Osteoblast (primary cell): Measurements from ENCODE around the gene CPT1B. TPM values are rescaled to one million over a fixed set of nuclear protein-coding genes. Genes with fewer than 3 reads are reported as not detected.

Experiments used
- DNase-seq: peaks from one replicate; pipeline ENCODE4 v3.0.0; 2011; ENCODE audit warnings: low spot score, mixed read lengths; ENCODE audit not compliant: insufficient read length; ENCODE audit errors: missing footprints
- H2AFZ ChIP-seq: 2 replicates; pipeline ENCODE4 v1.6.0; 2011; ENCODE audit warnings: mild to moderate bottlenecking, low read length
- H3K27ac ChIP-seq: 2 replicates; pipeline ENCODE4 v1.5.1; 2011; ENCODE audit warnings: mild to moderate bottlenecking, low read depth, low read length, moderate library complexity
- H3K27me3 ChIP-seq: 2 replicates; pipeline ENCODE4 v1.6.0; 2012; ENCODE audit warnings: mild to moderate bottlenecking, control low read depth, inconsistent platforms, low read length, moderate library complexity; ENCODE audit not compliant: insufficient read depth
- H3K36me3 ChIP-seq: 2 replicates; pipeline ENCODE4 v1.5.1; 2011; ENCODE audit warnings: mild to moderate bottlenecking, low read length, control low read depth, moderate library complexity; ENCODE audit not compliant: insufficient read depth
- H3K4me1 ChIP-seq: 2 replicates; pipeline ENCODE4 v1.5.1; 2011; ENCODE audit warnings: mild to moderate bottlenecking, low read length, control low read depth, moderate library complexity; ENCODE audit not compliant: insufficient read depth
- H3K4me2 ChIP-seq: 2 replicates; pipeline ENCODE4 v1.6.0; 2011; ENCODE audit warnings: mild to moderate bottlenecking, low read length; ENCODE audit not compliant: insufficient read depth
- H3K4me3 ChIP-seq: fragments of 200-600 bp; sonication (generic); 3 replicates; pipeline ENCODE4 v1.5.1; 2012; ENCODE audit warnings: mild to moderate bottlenecking, low read length, inconsistent platforms; ENCODE audit not compliant: insufficient read depth
- H3K79me2 ChIP-seq: 2 replicates; pipeline ENCODE4 v1.6.0; 2012; ENCODE audit warnings: mild to moderate bottlenecking, low read length, control low read depth, inconsistent platforms; ENCODE audit not compliant: insufficient read depth
- H3K9me3 ChIP-seq: 2 replicates; pipeline ENCODE4 v1.5.1; 2011; ENCODE audit warnings: low read depth, low read length, control low read depth
- H4K20me1 ChIP-seq: 2 replicates; pipeline ENCODE4 v1.6.0; 2012; ENCODE audit warnings: mild to moderate bottlenecking, low read length, control low read depth; ENCODE audit not compliant: insufficient read depth
- CTCF ChIP-seq: IDR thresholded peaks from 2 replicates; pipeline ENCODE4 v1.5.1; 2011; ENCODE audit warnings: mild to moderate bottlenecking, low read depth, low read length, moderate library complexity; ENCODE audit errors: extremely low read depth
- total RNA-seq: library from RNA; depleted of rRNA; stranded (reverse); fragments of >200 nt; gene quantifications from 2 replicates; pipeline ENCODE4 v1.2.3, GENCODE V29; 2012

Gene CPT1B
- total RNA-seq, 1 donor, result 1.8 TPM

- H3K79me2 ChIP-seq, result no peaks in the 10 kb centered on the region
- no peaks in the 10 kb centered on the region for H3K9me3 ChIP-seq
- H3K27me3 ChIP-seq, result peaks cover 46% of the 10 kb centered on the region
- H3K27ac ChIP-seq, result no peak overlapping the region
- H3K4me2 ChIP-seq, result no peak overlapping the region
- no peaks in the 10 kb centered on the region for H4K20me1 ChIP-seq
- H2AFZ ChIP-seq, result no peak overlapping the region
- H3K4me3 ChIP-seq, result no peak overlapping the region
- H3K36me3 ChIP-seq, result no peaks in the 10 kb centered on the region
- peak; percentile 66 for DNase-seq
- no peaks in the 10 kb centered on the region for H3K4me1 ChIP-seq
- TF ChIP-seq CTCF, result no peak
Observed at GRCh38 chr22:50550395-50550794, 27.8 kb downstream of the CPT1B start.

GRCh38 chr22:50548921-50549790 is 29.1 kb downstream of the CPT1B start:
- Histone ChIP-seq H3K9me3 (no peaks in the 10 kb centered on the region), H3K27me3 (peaks cover 53% of the 10 kb centered on the region), H3K36me3 (no peaks in the 10 kb centered on the region), H3K79me2 (no peaks in the 10 kb centered on the region), H3K4me3 (no peak overlapping the region), H2AFZ (no peak overlapping the region), H3K4me1 (no peaks in the 10 kb centered on the region), H3K4me2 (no peak overlapping the region), H3K27ac (no peak overlapping the region), H4K20me1 (no peaks in the 10 kb centered on the region)
- no peak for TF ChIP-seq CTCF
- DNase-seq, result peak; percentile 86

- peak; percentile 91 for DNase-seq
- Histone ChIP-seq H3K79me2 (no peaks in the 10 kb centered on the region), H4K20me1 (no peaks in the 10 kb centered on the region), H3K4me1 (no peaks in the 10 kb centered on the region), H3K4me3 (no peak overlapping the region), H3K9me3 (no peaks in the 10 kb centered on the region), H2AFZ (no peak overlapping the region), H3K4me2 (no peak overlapping the region), H3K27me3 (peaks cover 53% of the 10 kb centered on the region), H3K36me3 (no peaks in the 10 kb centered on the region), H3K27ac (no peak overlapping the region)
- no peak for TF ChIP-seq CTCF
Observed at GRCh38 chr22:50548040-50548920, 29.9 kb downstream of the CPT1B start.
